ENCODE measurements around the gene KCNK3.

DNA sequence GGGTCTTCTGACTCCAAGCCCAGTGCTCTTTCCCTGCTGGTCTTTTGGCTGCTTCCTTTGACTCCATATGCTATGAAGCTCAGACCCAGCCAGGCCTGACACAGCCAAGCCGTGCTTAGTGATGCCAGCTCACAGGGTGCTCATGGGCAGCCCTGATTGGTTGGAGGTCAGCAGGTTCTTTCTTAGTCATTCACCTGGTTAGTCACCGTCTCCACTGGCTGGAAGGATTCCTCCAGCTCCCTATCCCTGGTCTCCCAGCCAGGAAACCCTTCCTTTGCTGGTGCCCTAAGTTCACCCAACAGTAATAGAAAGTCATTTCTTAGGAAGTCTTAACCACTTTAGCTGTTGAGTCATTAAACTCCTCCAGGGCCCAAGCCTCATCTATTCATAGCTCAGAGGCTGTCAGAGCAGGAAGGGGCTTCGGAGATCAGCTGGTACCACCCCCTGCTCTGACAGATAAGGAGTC, 3.9 kb downstream of the KCNK3 start:
- TF ChIP-seq, protein P1, sequence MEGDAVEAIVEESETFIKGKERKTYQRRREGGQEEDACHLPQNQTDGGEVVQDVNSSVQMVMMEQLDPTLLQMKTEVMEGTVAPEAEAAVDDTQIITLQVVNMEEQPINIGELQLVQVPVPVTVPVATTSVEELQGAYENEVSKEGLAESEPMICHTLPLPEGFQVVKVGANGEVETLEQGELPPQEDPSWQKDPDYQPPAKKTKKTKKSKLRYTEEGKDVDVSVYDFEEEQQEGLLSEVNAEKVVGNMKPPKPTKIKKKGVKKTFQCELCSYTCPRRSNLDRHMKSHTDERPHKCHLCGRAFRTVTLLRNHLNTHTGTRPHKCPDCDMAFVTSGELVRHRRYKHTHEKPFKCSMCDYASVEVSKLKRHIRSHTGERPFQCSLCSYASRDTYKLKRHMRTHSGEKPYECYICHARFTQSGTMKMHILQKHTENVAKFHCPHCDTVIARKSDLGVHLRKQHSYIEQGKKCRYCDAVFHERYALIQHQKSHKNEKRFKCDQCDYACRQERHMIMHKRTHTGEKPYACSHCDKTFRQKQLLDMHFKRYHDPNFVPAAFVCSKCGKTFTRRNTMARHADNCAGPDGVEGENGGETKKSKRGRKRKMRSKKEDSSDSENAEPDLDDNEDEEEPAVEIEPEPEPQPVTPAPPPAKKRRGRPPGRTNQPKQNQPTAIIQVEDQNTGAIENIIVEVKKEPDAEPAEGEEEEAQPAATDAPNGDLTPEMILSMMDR (IDR thresholded peaks at IDR 0.05), result no peak
- no peak for TF ChIP-seq POLR2A (IDR thresholded peaks at IDR 0.05)
